NCI-H226 (cell line): Measurements from ENCODE around the gene YAP1.

Experiments
- DNase-seq: peaks from one replicate; pipeline ENCODE4 v3.0.0-alpha.2; 2015

The YAP1 gene

DNA sequence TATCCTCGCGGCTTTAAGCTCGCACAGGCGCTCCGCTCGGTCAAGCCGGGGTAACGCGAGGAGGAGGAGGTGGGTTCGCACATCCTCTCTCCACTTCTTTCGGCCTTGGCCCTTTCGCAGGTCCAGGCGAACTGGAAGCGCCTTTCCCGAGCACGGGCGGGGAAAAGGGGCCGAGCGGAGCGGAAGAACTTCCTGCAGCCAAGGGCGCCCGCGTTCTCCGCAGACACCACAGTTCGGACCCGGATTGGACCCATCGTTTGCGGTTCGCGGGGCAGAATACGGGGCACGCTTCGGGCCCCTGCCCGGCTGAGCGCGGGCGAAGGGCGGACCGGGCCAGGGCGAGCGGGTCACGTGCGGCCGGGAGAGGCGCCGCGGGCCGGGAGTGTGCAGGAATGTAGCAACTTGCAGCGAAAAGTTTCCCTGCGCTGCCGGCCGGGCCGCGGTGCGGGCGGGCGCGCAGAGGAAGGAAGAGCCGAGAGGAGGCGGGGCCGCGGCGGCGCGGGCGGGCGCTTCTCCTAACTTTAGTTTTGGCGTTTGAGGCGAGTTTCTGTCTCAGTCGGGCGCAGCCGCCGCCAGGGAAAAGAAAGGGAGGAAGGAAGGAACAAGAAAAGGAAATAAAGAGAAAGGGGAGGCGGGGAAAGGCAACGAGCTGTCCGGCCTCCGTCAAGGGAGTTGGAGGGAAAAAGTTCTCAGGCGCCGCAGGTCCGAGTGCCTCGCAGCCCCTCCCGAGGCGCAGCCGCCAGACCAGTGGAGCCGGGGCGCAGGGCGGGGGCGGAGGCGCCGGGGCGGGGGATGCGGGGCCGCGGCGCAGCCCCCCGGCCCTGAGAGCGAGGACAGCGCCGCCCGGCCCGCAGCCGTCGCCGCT is at the start of gene YAP1:
Gene YAP1, plus strand, starts transcription at position 552 of the 865 bp plus-strand sequence. CDS start 402 bp downstream, outside the sequence.
- peak; percentile 95 for DNase-seq

GRCh38 chr11:102061276-102061675 is 49.0 kb upstream of the YAP1 start:
- DNase-seq, result no peak

DNA sequence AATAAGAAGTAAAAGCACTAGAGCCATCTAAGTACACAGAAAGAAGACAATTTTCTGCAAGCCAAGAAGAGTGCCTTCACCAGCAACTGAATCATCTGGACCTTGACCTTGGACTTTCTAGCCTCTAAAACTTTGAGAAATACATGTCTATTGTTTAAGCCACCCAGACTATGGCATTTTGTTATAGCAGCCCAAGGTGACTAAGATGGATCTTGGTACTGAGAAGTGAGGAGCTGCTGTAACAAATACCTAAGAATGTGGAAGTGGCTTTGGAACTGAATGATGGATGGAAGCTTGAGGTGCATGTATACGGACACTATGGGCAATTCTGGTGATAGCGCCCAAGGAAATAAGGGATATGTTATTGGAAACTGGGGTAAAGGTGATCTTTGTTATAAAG is 48.1 kb upstream of the YAP1 start:
- DNase-seq, result no peak

- no peak for DNase-seq
These were observed 45.9 kb upstream of the YAP1 start for GRCh38 chr11:102064316-102064715.

GRCh38 chr11:102070766-102071165 is 39.5 kb upstream of the YAP1 start:
- no peak for DNase-seq

DNA sequence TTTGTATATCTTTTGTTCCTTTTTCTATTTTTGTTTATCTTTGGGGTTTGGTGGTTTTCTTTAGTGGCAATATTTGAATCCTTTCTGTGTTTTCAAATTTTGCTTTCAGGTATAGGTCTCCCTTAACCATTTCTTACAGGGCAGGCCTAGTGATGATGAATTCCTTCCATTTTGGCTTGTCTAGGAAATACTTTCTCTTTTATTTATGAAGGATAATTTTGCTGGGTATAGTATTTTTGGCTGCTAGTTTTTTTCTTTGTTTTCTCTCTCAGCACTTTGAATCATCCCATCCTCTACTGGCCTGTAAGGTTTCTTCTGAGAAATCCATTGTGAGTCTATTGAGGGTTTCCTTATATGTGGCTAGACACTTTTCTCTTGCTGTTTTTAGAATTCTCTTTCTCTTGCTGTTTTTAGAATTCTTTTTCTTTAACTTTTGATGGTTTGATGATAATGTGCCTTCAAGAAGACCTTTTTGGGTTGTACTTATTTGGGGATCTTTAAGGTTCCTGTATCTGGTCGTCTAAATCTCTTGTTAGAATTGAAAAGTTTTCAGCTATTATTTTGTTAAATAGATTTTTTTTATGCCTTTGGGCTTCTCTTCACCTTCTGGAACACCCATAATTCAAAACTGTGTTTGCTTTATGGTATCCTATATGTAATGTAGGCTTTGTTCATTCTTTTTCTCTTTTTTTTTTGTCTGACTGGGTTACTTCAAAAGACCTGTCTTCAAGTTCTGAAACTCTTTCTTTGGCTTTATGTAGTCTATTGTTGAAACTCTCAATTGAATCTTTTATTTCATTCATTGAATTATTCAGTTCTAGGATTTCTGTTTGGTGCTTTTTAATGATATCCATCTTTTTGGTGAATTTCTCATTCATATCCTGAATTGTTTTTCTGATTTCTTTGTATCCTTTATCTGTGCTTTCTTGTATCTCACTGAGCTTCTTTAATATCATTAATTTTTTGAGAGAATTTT is 38.5 kb upstream of the YAP1 start:
- no peak for DNase-seq

DNA sequence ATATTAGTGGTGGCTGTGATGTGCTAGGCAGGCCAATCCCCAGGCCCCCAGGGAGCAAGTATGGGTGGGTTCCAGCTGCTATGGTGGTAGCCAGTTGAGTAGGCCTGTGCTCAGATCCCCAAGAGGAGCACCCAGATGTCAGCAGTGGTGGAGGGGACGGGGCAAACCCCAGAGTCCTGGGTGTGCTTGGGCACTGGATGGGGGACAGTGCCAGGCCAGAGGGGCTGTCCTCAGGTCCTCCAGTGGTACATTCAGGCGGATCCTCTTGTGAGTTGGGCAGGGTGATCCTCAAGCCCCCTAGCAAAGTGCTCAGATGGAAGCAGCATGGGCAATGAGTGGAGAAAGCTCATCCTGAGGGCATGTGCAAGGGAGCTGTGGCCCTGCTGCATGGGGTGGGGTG is 37.0 kb upstream of the YAP1 start:
- DNase-seq, result no peak

GRCh38 chr11:102079625-102080024 is 30.6 kb upstream of the YAP1 start:
- DNase-seq, result no peak

DNA sequence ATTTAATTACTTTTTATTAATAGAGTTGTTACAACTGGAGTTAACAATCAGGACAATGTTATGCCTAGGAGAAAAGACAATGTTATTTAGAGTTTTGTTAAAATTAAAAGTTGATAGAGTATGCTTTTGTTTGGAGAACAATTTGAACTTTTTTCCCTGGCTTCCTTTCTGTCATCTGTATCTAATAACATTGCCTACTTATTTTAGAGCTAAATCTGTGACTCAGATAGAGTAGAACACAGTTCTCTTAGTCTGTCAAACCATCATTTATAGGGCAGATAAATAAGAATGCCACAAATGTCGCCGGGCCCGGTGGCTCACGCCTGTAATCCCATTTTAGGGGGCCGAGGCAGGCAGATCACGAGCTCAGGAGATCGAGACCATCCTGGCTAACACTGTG is 28.9 kb upstream of the YAP1 start:
- no peak for DNase-seq

GRCh38 chr11:102085864-102086551 is 24.2 kb upstream of the YAP1 start:
- no peak for DNase-seq

- DNase-seq, result no peak
These were observed 13.1 kb upstream of the YAP1 start for GRCh38 chr11:102097186-102097585.

DNA sequence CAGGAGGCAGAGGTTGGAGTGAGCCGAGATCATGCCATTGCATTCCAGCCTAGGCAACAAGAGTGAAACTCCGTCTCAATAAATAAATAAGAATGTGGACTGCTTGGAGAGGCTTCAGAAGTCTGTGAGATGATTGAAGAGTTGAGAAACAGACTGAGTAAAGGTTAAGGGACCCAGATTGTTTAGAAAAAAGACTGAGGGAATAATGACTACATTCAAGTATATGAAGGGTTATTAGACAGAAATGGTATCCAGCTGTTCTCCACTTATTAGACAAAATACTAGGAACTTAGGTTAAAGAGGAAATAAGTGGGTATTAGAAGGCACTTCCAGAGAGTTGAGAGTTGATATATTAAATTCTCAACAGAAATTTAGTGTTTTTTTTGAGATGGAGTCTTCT is 10.5 kb upstream of the YAP1 start:
- no peak for DNase-seq

DNA sequence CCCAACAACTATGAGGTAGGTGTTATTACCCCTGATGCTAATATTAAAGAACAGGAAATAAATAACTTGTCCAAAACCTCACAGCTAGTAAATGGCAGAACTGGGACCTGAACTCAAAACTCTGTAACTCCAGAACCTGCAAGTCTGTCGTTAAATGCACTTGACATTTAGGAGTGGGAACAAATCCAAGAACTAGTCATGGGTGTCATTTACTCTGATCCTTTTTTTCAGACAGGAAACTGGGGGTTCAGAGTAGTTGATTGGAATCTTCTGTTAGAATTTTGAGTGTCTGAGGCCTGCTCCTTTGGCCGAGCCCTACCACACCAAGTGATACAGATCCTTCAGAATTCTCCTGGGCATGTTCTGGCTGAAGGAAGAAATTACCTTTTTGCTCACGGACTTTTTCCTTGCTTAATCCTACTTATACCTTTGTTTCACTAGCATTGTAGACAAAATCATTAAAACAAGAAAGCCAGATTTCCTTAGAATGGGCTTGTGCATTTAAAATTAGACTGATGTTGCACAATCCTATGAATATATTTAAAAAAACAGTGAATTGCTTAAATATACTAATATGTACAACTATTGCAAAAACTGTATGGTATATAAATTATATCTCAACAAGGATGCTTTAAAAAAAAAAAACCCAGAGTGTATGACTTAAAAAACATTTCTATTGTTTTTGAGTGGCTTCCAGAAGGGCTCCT is 1.4 kb upstream of the YAP1 start:
- no peak for DNase-seq

DNA sequence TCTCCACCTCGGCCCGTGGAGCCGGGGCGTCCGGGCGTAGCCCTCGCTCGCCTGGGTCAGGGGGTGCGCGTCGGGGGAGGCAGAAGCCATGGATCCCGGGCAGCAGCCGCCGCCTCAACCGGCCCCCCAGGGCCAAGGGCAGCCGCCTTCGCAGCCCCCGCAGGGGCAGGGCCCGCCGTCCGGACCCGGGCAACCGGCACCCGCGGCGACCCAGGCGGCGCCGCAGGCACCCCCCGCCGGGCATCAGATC is 439 bp downstream of the YAP1 start:
- DNase-seq, result no peak

DNA sequence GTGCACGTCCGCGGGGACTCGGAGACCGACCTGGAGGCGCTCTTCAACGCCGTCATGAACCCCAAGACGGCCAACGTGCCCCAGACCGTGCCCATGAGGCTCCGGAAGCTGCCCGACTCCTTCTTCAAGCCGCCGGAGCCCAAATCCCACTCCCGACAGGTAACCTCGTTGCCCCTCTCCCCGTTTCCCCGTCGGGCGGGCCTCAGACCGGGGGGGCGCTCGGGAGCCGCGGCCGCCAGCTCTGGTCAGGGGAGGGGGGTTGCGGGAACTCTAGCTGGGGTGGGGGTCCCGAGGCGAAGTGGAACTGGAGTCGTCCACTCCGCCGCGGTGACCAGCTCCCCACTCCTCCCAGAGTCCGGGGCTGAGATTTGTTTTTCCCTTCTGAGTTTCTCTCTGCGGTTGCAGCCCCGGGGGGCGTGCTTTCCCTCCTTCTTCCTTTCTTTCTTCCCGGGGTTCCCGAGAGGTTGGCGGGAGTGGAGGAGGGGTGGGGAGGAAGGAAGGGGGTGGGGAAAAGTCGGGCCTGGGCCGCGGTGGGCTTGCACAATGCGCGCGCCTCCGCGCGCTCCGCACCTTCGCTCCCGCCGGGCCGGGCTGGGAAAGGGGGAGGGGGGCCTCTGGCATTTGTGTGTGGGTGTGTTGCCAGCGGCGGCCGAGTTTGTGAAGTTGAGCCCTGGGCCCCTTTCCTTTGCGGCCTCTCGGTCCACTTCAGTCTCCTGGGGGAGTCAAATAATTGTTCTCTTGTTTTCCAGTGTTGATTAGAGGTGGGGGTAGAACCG is 952 bp downstream of the YAP1 start:
- peak; percentile 79 for DNase-seq

GRCh38 chr11:102111787-102112508 is 1.7 kb downstream of the YAP1 start:
- DNase-seq, result peak; percentile 89

DNA sequence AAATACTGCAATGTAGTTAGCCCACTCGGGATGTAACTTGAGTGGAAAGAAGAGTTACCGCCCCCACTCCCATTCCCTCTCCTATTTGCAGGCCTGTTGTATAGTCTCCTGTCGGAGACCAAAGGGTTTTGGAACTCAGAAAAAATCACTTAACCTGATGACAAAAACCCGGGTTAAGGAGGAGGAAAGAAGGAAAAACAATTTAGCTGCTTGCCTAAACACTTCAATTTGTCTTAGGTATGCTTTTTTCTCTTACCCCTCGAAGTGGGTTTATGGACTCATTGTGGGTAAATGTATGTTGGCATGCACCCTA is 2.2 kb downstream of the YAP1 start:
- no peak for DNase-seq

DNA sequence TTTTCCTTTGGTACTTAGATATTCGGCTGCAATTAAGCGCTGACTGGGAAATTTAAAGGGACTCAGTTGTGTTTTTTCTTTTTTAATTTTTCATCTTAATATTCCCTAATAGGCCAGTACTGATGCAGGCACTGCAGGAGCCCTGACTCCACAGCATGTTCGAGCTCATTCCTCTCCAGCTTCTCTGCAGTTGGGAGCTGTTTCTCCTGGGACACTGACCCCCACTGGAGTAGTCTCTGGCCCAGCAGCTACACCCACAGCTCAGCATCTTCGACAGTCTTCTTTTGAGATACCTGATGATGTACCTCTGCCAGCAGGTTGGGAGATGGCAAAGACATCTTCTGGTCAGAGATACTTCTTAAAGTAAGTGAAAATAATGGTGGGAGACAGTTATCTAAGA is 3.8 kb downstream of the YAP1 start:
- no peak for DNase-seq

DNA sequence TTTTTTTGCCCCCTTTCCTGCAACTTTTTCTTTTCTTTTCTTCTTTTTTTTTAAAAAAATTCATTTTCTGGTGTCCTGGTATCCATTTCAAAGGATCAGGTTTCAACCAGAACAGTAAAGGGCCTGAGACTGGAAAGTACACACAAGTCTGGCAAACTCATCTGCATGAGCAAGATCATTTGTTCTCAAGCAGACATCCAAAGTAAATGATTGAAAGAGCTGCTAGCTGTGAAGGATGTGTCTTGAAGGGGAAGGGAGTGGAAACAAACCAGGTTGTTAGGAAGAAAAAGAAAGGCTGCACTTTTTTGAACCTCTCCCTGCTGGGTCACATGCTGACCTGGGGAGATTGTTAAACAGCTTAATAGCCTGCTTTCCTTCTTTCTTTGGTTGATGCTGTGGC is 5.3 kb downstream of the YAP1 start:
- no peak for DNase-seq

DNA sequence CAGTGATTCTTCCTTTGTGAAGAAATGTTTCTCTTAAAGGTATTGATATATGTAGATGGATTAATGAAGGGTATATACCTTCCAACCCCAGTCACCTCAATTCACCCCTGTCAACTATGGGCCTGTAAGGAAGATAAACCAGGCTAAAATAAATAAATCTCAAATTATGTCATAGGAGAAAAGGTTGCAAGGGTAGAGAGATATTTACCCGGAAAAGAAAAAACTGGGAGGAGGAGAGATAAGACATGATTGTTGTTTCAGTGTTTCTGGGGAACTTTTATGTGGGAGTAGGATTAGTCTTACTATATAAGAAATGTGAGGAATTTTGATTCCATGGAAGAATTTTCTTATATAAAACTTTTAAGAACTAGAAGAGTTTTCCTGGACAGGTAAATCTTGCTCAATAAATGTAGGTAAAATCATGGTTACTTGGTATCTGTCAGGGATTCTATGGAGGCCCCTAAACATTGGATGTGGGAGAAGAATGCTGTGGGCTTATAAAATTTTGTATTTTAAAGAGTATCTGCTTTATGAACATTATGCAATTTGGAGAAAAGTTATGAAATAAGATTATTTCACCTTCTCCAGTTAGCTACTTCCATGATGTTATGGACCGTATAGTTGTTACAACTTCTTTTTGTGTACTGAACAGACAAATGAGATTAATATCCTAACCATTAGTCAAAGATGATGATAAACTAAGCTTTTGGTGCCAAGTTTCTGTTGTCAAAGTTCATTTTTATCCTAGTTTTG is 6.4 kb downstream of the YAP1 start:
- peak; percentile 85 for DNase-seq
